Stomach (tissue), 9 donors: Measurements from ENCODE around the gene CNTN5. TPM values are rescaled to one million over a fixed set of nuclear protein-coding genes. Genes with fewer than 3 reads are reported as not detected.

Experiments used
- DNase-seq, 2 donors: peaks; one replicate each; pipeline versions ENCODE4 v3.0.0 to v3.0.0-alpha.2; 2013 to 2019
- H3K27ac ChIP-seq, 5 donors: fragments of 200-600 bp in 4 of 5; sonication (generic) in 4 of 5; one replicate each; pipeline ENCODE4 v1.5.1; 2013 to 2019; ENCODE audit warnings: mild to moderate bottlenecking in 1 of 5, moderate library complexity in 1 of 5
- H3K27me3 ChIP-seq, 3 donors: fragments of 200-600 bp; sonication (generic); one replicate each; pipeline ENCODE4 v1.5.1; 2017 to 2019; ENCODE audit warnings: mixed run types in 1 of 3
- H3K36me3 ChIP-seq, 4 donors: fragments of 200-600 bp; sonication (generic); 1 replicate in 3 of 4; 2 replicates in 1 of 4; pipeline ENCODE4 v1.5.1; 2016 to 2019
- H3K4me1 ChIP-seq, 4 donors: fragments of 200-600 bp; sonication (generic); one replicate each; pipeline ENCODE4 v1.5.1; 2016 to 2019
- H3K4me3 ChIP-seq, 4 donors: fragments of 200-600 bp; sonication (generic) in 3 of 4; one replicate each; pipeline ENCODE4 v1.5.1; 2016 to 2019; ENCODE audit warnings: mild to moderate bottlenecking in 1 of 4
- H3K9me3 ChIP-seq, 4 donors: fragments of 200-600 bp; sonication (generic); one replicate each; pipeline ENCODE4 v1.5.1; 2016 to 2019
- CTCF ChIP-seq, 7 experiments: fragments of 450-650 bp in 4 of 7; fragments of 200-600 bp in 3 of 7; sonication (generic) in 3 of 7; IDR thresholded peaks; one replicate each; pipeline ENCODE4 v1.5.1; 2016 to 2019; ENCODE audit warnings: antibody characterized with exemption in 7 of 7, control low read depth in 2 of 7, mild to moderate bottlenecking in 1 of 7
- EP300 ChIP-seq: sonication (generic); formaldehyde crosslinking; IDR thresholded peaks from one replicate; pipeline ENCODE4 v1.6.1; 2017; ENCODE audit warnings: antibody characterized with exemption
- POLR2A ChIP-seq, 4 donors: fragments of 450-650 bp; IDR thresholded peaks; one replicate each; pipeline ENCODE4 v1.6.1; 2016; ENCODE audit warnings: antibody characterized with exemption in 4 of 4, control low read depth in 2 of 4, mild to moderate bottlenecking in 1 of 4, moderate library complexity in 1 of 4
- POLR2AphosphoS5 ChIP-seq, 3 donors: sonication (generic); formaldehyde crosslinking; IDR thresholded peaks; one replicate each; pipeline ENCODE4 v1.6.1; 2016; ENCODE audit warnings: antibody characterized with exemption in 3 of 3
- whole genome bisulfite sequencing, 5 donors: extraction: QIAGEN DNeasy Blood & Tissue Kit in 3 of 5; methylation state at CpG; one replicate each; pipeline versions ENCODE4 v1.1.5 to v1.1.7; 2013 to 2018; 5-methylcytosine and 5-hydroxymethylcytosine counted together
- intact Hi-C: fragments of 100-400 bp; cut with DNase I; formaldehyde crosslinking; loops from one replicate; pipeline ENCODE4 v1.15.1; 2023; ENCODE audit warnings: low total_unique reads
- polyA plus RNA-seq, 3 donors: library from polyadenylated mRNA; stranded (reverse); fragments of 200-250 nt; gene quantifications; one replicate each; pipeline ENCODE4 v1.2.3, GENCODE V29; 2013
- total RNA-seq, 5 donors: library from RNA; depleted of rRNA; stranded (reverse); fragments of >200 nt; gene quantifications; one replicate each; pipeline versions ENCODE4 v1.1.0 to v1.2.3, GENCODE V29; 2014 to 2016
- donor health status: healthy with polysubstance abuse.
- donor health status: Bipolar disorder and iron deficiency.
- donor health status: healthy.

CNTN5 gene
- total and polyA plus RNA-seq, 8 donors: 0.05 to 9.9 TPM; not detected in 6

GRCh38 chr11:99537681-99538080 is 516.9 kb downstream of the CNTN5 start:
- Histone ChIP-seq H3K27ac (no peak overlapping the region), H3K4me1 (no peaks in the 10 kb centered on the region), H3K4me3 (no peak overlapping the region), H3K9me3 (peaks cover 0 to 8% (median 0%) of the 10 kb centered on the region in 4 donors), H3K27me3 (no peaks in the 10 kb centered on the region), H3K36me3 (no peaks in the 10 kb centered on the region)
- intact Hi-C loops: no loop called here
- 64 to 79% (median 70%) methylated on average over 2 of the region's 2 CpGs for WGBS, 5 donors
- no peak for DNase-seq
- no peak for TF ChIP-seq POLR2A (IDR thresholded peaks at IDR 0.05)
- TF ChIP-seq EP300: no peak
- TF ChIP-seq POLR2AphosphoS5 (IDR thresholded peaks at IDR 0.05): no peak
- TF ChIP-seq CTCF (IDR thresholded peaks at IDR 0.05): no peak

DNA sequence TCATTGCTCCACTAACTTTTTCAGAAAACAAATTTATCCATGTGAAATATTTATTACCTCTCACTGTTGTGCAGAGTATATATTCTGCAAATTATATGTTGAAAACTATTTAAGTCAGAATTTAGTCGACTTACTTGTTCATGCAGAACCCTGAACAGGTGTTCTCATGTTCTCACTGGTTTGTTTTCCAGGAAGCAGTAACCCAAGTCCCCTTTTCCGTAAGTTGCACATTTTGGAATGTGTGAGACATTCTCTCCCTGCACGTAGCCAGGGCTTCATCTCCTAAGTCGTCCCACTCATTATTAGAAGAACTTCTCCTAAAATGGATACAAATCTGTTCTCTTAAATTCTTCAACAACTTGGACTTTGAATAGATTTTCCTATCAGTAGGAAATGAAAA is 524.9 kb downstream of the CNTN5 start:
- 76 to 84% (median 82%) methylated on average over 4 of the region's 4 CpGs for WGBS, 5 donors

GRCh38 chr11:99548264-99548663 is 527.5 kb downstream of the CNTN5 start:
- no peak for DNase-seq
- TF ChIP-seq POLR2AphosphoS5 (IDR thresholded peaks at IDR 0.05) (no peak), POLR2A (IDR thresholded peaks at IDR 0.05) (no peak), EP300 (no peak), CTCF (IDR thresholded peaks at IDR 0.05) (no peak)
- H3K9me3 ChIP-seq: no peaks in the 10 kb centered on the region
- no peak overlapping the region for H3K27ac ChIP-seq
- no peaks in the 10 kb centered on the region for H3K27me3 ChIP-seq
- WGBS, 5 donors: 78 to 84% (median 79%) methylated on average over 3 of the region's 3 CpGs
- intact Hi-C loops: no loop called here
- no peaks in the 10 kb centered on the region for H3K36me3 ChIP-seq
- H3K4me3 ChIP-seq: no peak overlapping the region
- H3K4me1 ChIP-seq: no peaks in the 10 kb centered on the region

More for the DNA sequence above, 524.9 kb downstream of the CNTN5 start:
- H3K36me3 ChIP-seq: no peaks in the 10 kb centered on the region
- no peaks in the 10 kb centered on the region for H3K27me3 ChIP-seq
- no peaks in the 10 kb centered on the region for H3K4me1 ChIP-seq
- TF ChIP-seq EP300 (no peak), POLR2AphosphoS5 (IDR thresholded peaks at IDR 0.05) (no peak), POLR2A (IDR thresholded peaks at IDR 0.05) (no peak), CTCF (IDR thresholded peaks at IDR 0.05) (no peak)
- no peak for DNase-seq
- H3K4me3 ChIP-seq: no peak overlapping the region
- no peaks in the 10 kb centered on the region for H3K9me3 ChIP-seq
- intact Hi-C loops: no loop called here
- H3K27ac ChIP-seq: no peak overlapping the region

GRCh38 chr11:99554232-99554903 is 533.6 kb downstream of the CNTN5 start:
- Histone ChIP-seq H3K4me3 (no peak overlapping the region), H3K36me3 (no peaks in the 10 kb centered on the region), H3K27me3 (no peaks in the 10 kb centered on the region), H3K27ac (no peak overlapping the region), H3K4me1 (no peaks in the 10 kb centered on the region), H3K9me3 (no peaks in the 10 kb centered on the region)
- intact Hi-C loops: no loop called here
- WGBS, 5 donors: 41 to 70% (median 55%) methylated on average over 1 of the region's 1 CpG
- TF ChIP-seq CTCF (IDR thresholded peaks at IDR 0.05) (no peak), EP300 (no peak), POLR2AphosphoS5 (IDR thresholded peaks at IDR 0.05) (no peak), POLR2A (IDR thresholded peaks at IDR 0.05) (no peak)
- DNase-seq: no peak
